ENCODE data around the gene PPP6R3.
"Not testable (repeated sequence)": the region's sequence is repeated elsewhere in the genome, so short reads cannot be mapped to it uniquely, and the experiment has no call there.

GRCh38 chr11:68434159-68434558 is 26.4 kb upstream of the PPP6R3 start:
- TF ChIP-seq CTCF (IDR thresholded peaks at IDR 0.05; ENCODE audit: borderline replicate concordance, extremely low read depth, low read length, poor library complexity, severe bottlenecking); EZH2 (IDR thresholded peaks at IDR 0.05; ENCODE audit: borderline replicate concordance, low read depth, low read length, severe bottlenecking): not testable (repeated sequence)
